Measurements from ENCODE around the gene MAPKAPK3. TPM values are rescaled to one million over a fixed set of nuclear protein-coding genes. Genes with fewer than 3 reads are reported as not detected.

Gene MAPKAPK3
- total and polyA plus RNA-seq, 2 of the 8 experiments (the other 6 are each of a cell fraction or from before 2014, with no cell fraction given), result 65.4 to 99.8 TPM

- Histone ChIP-seq H2BK120ac (replicated peaks; ENCODE audit: low read depth, low read length) (no peak overlapping the region), H2BK15ac (ENCODE audit: low read length) (no peak overlapping the region), H3K9ac (replicated peaks in 1 of 4; ENCODE audit: extremely low read depth in 1 of 4, low read depth in 3 of 4, low read length in 3 of 4) (no peak overlapping the region), H3K9me3 (ENCODE audit: insufficient read depth in 2 of 2, low read depth in 1 of 2, low read length in 1 of 2) (no peaks in the 10 kb centered on the region), H2AFZ (ENCODE audit: low read length) (no peak overlapping the region), H3K23me2 (ENCODE audit: low read depth, low read length) (no peaks in the 10 kb centered on the region), H3K4me3 (ENCODE audit: extremely low read depth in 1 of 4, insufficient read depth in 2 of 4, low read depth in 3 of 4, low read length in 4 of 4) (no peak overlapping the region), H3K27ac (ENCODE audit: low read depth, low read length) (no peak overlapping the region), H3K79me1 (ENCODE audit: low read depth, low read length) (no peaks in the 10 kb centered on the region), H4K20me1 (replicated peaks in 1 of 2; ENCODE audit: control insufficient read depth in 1 of 2, insufficient read depth in 2 of 2, low read length in 2 of 2) (peaks cover 0 to 2% of the 10 kb centered on the region in 2 experiments), H2BK5ac (ENCODE audit: low read depth, low read length) (no peak overlapping the region), H3K27me3 (replicated peaks in 1 of 4; ENCODE audit: control insufficient read depth in 3 of 4, extremely low read depth in 1 of 4, insufficient read depth in 3 of 4, low read length in 3 of 4) (peaks cover 0 to 2% (median 0%) of the 10 kb centered on the region in 4 experiments; a peak in 1 of 7 replicates), H3K36me3 (ENCODE audit: control insufficient read depth in 2 of 4, insufficient read depth in 4 of 4, low read length in 3 of 4) (no peaks in the 10 kb centered on the region), H2BK12ac (ENCODE audit: low read depth, low read length) (no peak overlapping the region), H3K4me2 (ENCODE audit: insufficient read depth in 1 of 2, low read depth in 2 of 2, low read length in 2 of 2) (no peak overlapping the region), H3K56ac (replicated peaks; ENCODE audit: insufficient read length, low read depth, low read length) (no peak overlapping the region), H4K91ac (replicated peaks; ENCODE audit: insufficient read length, low read length) (no peak overlapping the region), H3K79me2 (ENCODE audit: control insufficient read depth in 1 of 2, insufficient read depth in 2 of 2, low read length in 2 of 2) (no peaks in the 10 kb centered on the region), H3K23ac (ENCODE audit: insufficient read length) (no peak overlapping the region), H3K14ac (ENCODE audit: insufficient read length) (no peak overlapping the region), H4K5ac (ENCODE audit: insufficient read length, low read depth, low read length) (no peak overlapping the region), H3K4ac (replicated peaks; ENCODE audit: insufficient read length, low read depth, low read length) (no peak overlapping the region), H3K18ac (ENCODE audit: extremely low read depth, low read length) (no peak overlapping the region), H3K4me1 (replicated peaks in 1 of 4; ENCODE audit: control insufficient read depth in 3 of 4, insufficient read depth in 4 of 4, low read length in 3 of 4) (no peaks in the 10 kb centered on the region), H4K8ac (ENCODE audit: extremely low read depth, insufficient read depth, low read length) (no peak overlapping the region), H2AK5ac (ENCODE audit: low read depth, low read length) (no peak overlapping the region), H2BK20ac (ENCODE audit: low read length) (no peak overlapping the region)
- WGBS, 2 experiments (ENCODE audit: extremely low coverage in 1 of 2, insufficient coverage in 1 of 2, insufficient read length in 1 of 2, insufficient replicate concordance in 2 of 2, low coverage in 1 of 2, low lambda C conversion rate in 2 of 2, missing lambda C conversion rate in 1 of 2), result 80% methylated on average over 3 of the region's 3 CpGs; no CpG with 5 or more reads in 1 of the 2 experiments
- no peak for TF ChIP-seq KDM1A (IDR thresholded peaks at IDR 0.05; ENCODE audit: borderline replicate concordance, low read length)
- no peak for TF ChIP-seq CEBPB (IDR thresholded peaks at IDR 0.05; ENCODE audit: low read depth, low read length)
- TF ChIP-seq SP4 (IDR thresholded peaks at IDR 0.05; ENCODE audit: low read length), result no peak
- no peak for TF ChIP-seq SUZ12 (IDR thresholded peaks at IDR 0.05; ENCODE audit: low read length)
- TF ChIP-seq POU5F1 (IDR thresholded peaks at IDR 0.05; ENCODE audit: low read depth, low read length), result no peak
- no peak for TF ChIP-seq POLR2AphosphoS5 (IDR thresholded peaks at IDR 0.05; ENCODE audit: low read depth, low read length)
- TF ChIP-seq CBX8 (IDR thresholded peaks at IDR 0.05; ENCODE audit: borderline replicate concordance, low read depth, low read length), result no peak
- no peak for TF ChIP-seq CREB1 (IDR thresholded peaks at IDR 0.05)
- no peak for TF ChIP-seq RFX5 (IDR thresholded peaks at IDR 0.05; ENCODE audit: borderline replicate concordance, low read depth, low read length)
- no peak for TF ChIP-seq POLR2A (IDR thresholded peaks at IDR 0.05; ENCODE audit: control extremely low read depth in 1 of 2, low read depth in 2 of 2, low read length in 2 of 2)
- TF ChIP-seq KDM4A (IDR thresholded peaks at IDR 0.05; ENCODE audit: low read depth, low read length, severe bottlenecking), result no peak
- TF ChIP-seq MAFK (IDR thresholded peaks at IDR 0.05; ENCODE audit: low read depth, low read length), result no peak
- no peak for TF ChIP-seq CHD2 (IDR thresholded peaks at IDR 0.05; ENCODE audit: low read length)
- no peak for TF ChIP-seq RAD21 (IDR thresholded peaks at IDR 0.05 in 1 of 2, conservative IDR thresholded peaks at IDR 0.05 in 1 of 2; ENCODE audit: low read depth in 2 of 2, low read length in 2 of 2)
- TF ChIP-seq JUND (IDR thresholded peaks at IDR 0.05; ENCODE audit: low read length), result no peak
- no peak for TF ChIP-seq CBX5 (IDR thresholded peaks at IDR 0.05; ENCODE audit: low read depth, low read length)
- no peak for TF ChIP-seq JUN (IDR thresholded peaks at IDR 0.05; ENCODE audit: low read depth, low read length)
- DNase-seq (ENCODE audit: low read depth in 1 of 2, low spot score in 2 of 2) (no peak), FAIRE-seq (no peak)
- ChIA-PET POLR2A (ENCODE audit: partially characterized antibody) (interaction anchor here (1.3 to 3.1 kb wide), 5 partner anchors 9 to 54 kb away, joined by 3 to 12 read pairs (median 4); partner anchors contain the start of gene HEMK1), CTCF (ENCODE audit: partially characterized antibody) (interaction anchor here (0.5 to 11.1 kb wide), 6 partner anchors 10 to 803 kb away, joined by 3 to 233 read pairs (median 4); partner anchors contain the start of genes CISH, HEMK1 and MAPKAPK3)
Measured at GRCh38 chr3:50586763-50587070, 30.2 kb upstream of the MAPKAPK3 start.
